ENCODE data around the gene MAP3K3.
A peak's percentile ranks its signal among the peaks of the same experiment; 100 is the strongest.

Gene MAP3K3

GRCh38 chr17:63693411-63694113 is 71.3 kb downstream of the MAP3K3 start:
- no peak for DNase-seq (ENCODE audit: low read depth, low spot score)

- no peak for DNase-seq (ENCODE audit: low read depth, low spot score)
Measured at GRCh38 chr17:63694229-63694949, 72.2 kb downstream of the MAP3K3 start.

GRCh38 chr17:63694950-63695773 is 72.9 kb downstream of the MAP3K3 start:
- no peak for DNase-seq (ENCODE audit: low read depth, low spot score)

GRCh38 chr17:63695889-63696288 is 73.7 kb downstream of the MAP3K3 start:
- no peak for DNase-seq (ENCODE audit: low read depth, low spot score)

- DNase-seq (ENCODE audit: low read depth, low spot score), result no peak
Measured at GRCh38 chr17:63696381-63696961, 74.3 kb downstream of the MAP3K3 start.

GRCh38 chr17:63697341-63698286 is 75.4 kb downstream of the MAP3K3 start:
- DNase-seq (ENCODE audit: low read depth, low spot score), result peak; percentile 34

- no peak for DNase-seq (ENCODE audit: low read depth, low spot score)
Measured at GRCh38 chr17:63698381-63698885, 76.2 kb downstream of the MAP3K3 start.

GRCh38 chr17:63698886-63699637 is 76.8 kb downstream of the MAP3K3 start:
- peak; percentile 76 for DNase-seq (ENCODE audit: low read depth, low spot score)

- DNase-seq (ENCODE audit: low read depth, low spot score), result peak; percentile 77
Measured at GRCh38 chr17:63699638-63700527, 77.7 kb downstream of the MAP3K3 start, which contains the start of gene LIMD2. TSS of gene LIMD2 (minus strand) at chr17:63700125. CDS start at chr17:63699298, 827 bp downstream.

- peak; percentile 27 for DNase-seq (ENCODE audit: low read depth, low spot score)
Measured at GRCh38 chr17:63700528-63701455, 78.6 kb downstream of the MAP3K3 start.

- DNase-seq (ENCODE audit: low read depth, low spot score), result no peak
Measured at GRCh38 chr17:63701456-63701820, 79.2 kb downstream of the MAP3K3 start.

GRCh38 chr17:63701868-63702720 is 79.9 kb downstream of the MAP3K3 start:
- DNase-seq (ENCODE audit: low read depth, low spot score), result peak; percentile 49

- DNase-seq (ENCODE audit: low read depth, low spot score), result no peak
Measured at GRCh38 chr17:63702721-63703015, 80.5 kb downstream of the MAP3K3 start.

GRCh38 chr17:63703029-63703428 is 80.8 kb downstream of the MAP3K3 start:
- DNase-seq (ENCODE audit: low read depth, low spot score), result no peak

- DNase-seq (ENCODE audit: low read depth, low spot score), result no peak
Measured at GRCh38 chr17:63703556-63704258, 81.5 kb downstream of the MAP3K3 start.

- DNase-seq (ENCODE audit: low read depth, low spot score), result no peak
Measured at GRCh38 chr17:63704259-63704576, 82.0 kb downstream of the MAP3K3 start.

All from activated naive CD8-positive, alpha-beta T cell treated with anti-CD3 and anti-CD28 coated beads, Interleukin-2, amount 50 U/mL, for 16 hours (primary cell).